Measurements from ENCODE around the gene FANCG. TPM values are rescaled to one million over a fixed set of nuclear protein-coding genes. Genes with fewer than 3 reads are reported as not detected.

Gene FANCG
- total RNA-seq, 1 experiment from 2014 or later: 73.8 TPM

- Histone ChIP-seq H3K36me3 (ENCODE audit: control insufficient read depth, insufficient read depth, low read length) (no peaks in the 10 kb centered on the region), H3K4me3 (ENCODE audit: low read depth in 2 of 2, low read length in 2 of 2) (no peak overlapping the region), H3K9me3 (ENCODE audit: control insufficient read depth, insufficient read depth, low read depth, low read length) (no peaks in the 10 kb centered on the region), H3K4me1 (ENCODE audit: control insufficient read depth, insufficient read depth, low read length) (no peaks in the 10 kb centered on the region), H3K27me3 (ENCODE audit: control insufficient read depth, insufficient read depth, low read length) (no peaks in the 10 kb centered on the region), H3K27ac (ENCODE audit: low read length) (no peak overlapping the region)
- intact Hi-C loops (cut with micrococcal nuclease; ENCODE audit: unreplicated experiment) (no loop called here), in situ Hi-C loops (cut with HindIII; ENCODE audit: low pct_unique_long_range_greater_than_20kb, low sequenced_read_pairs) (no loop called here)
- ATAC-seq (0 out of 2 replicates have a peak, but pooled peaks have one; percentile 39), DNase-seq (ENCODE audit: low read depth, low spot score) (no peak)
- TF ChIP-seq TCF7L2 (IDR thresholded peaks at IDR 0.05; ENCODE audit: low read depth, low read length): no peak
- TF ChIP-seq, protein P1, sequence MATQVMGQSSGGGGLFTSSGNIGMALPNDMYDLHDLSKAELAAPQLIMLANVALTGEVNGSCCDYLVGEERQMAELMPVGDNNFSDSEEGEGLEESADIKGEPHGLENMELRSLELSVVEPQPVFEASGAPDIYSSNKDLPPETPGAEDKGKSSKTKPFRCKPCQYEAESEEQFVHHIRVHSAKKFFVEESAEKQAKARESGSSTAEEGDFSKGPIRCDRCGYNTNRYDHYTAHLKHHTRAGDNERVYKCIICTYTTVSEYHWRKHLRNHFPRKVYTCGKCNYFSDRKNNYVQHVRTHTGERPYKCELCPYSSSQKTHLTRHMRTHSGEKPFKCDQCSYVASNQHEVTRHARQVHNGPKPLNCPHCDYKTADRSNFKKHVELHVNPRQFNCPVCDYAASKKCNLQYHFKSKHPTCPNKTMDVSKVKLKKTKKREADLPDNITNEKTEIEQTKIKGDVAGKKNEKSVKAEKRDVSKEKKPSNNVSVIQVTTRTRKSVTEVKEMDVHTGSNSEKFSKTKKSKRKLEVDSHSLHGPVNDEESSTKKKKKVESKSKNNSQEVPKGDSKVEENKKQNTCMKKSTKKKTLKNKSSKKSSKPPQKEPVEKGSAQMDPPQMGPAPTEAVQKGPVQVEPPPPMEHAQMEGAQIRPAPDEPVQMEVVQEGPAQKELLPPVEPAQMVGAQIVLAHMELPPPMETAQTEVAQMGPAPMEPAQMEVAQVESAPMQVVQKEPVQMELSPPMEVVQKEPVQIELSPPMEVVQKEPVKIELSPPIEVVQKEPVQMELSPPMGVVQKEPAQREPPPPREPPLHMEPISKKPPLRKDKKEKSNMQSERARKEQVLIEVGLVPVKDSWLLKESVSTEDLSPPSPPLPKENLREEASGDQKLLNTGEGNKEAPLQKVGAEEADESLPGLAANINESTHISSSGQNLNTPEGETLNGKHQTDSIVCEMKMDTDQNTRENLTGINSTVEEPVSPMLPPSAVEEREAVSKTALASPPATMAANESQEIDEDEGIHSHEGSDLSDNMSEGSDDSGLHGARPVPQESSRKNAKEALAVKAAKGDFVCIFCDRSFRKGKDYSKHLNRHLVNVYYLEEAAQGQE (IDR thresholded peaks at IDR 0.05; ENCODE audit: insufficient read depth in 1 of 2, low read depth in 2 of 2, low read length in 1 of 2): no peak
- TF ChIP-seq SIN3A (IDR thresholded peaks at IDR 0.05; ENCODE audit: borderline replicate concordance, insufficient read depth, low read depth, low read length): no peak
- no peak for TF ChIP-seq POLR2AphosphoS5 (IDR thresholded peaks at IDR 0.05; ENCODE audit: low read depth, low read length)
- TF ChIP-seq, protein P2, sequence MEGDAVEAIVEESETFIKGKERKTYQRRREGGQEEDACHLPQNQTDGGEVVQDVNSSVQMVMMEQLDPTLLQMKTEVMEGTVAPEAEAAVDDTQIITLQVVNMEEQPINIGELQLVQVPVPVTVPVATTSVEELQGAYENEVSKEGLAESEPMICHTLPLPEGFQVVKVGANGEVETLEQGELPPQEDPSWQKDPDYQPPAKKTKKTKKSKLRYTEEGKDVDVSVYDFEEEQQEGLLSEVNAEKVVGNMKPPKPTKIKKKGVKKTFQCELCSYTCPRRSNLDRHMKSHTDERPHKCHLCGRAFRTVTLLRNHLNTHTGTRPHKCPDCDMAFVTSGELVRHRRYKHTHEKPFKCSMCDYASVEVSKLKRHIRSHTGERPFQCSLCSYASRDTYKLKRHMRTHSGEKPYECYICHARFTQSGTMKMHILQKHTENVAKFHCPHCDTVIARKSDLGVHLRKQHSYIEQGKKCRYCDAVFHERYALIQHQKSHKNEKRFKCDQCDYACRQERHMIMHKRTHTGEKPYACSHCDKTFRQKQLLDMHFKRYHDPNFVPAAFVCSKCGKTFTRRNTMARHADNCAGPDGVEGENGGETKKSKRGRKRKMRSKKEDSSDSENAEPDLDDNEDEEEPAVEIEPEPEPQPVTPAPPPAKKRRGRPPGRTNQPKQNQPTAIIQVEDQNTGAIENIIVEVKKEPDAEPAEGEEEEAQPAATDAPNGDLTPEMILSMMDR (IDR thresholded peaks at IDR 0.05): no peak
- POLR2A ChIA-PET: no interaction called here
- CTCF ChIA-PET: no interaction called here
- BruUV-seq (replicated peaks): no TSS peak
Measured at GRCh38 chr9:35035851-35036701, 43.7 kb downstream of the FANCG start.

DNA sequence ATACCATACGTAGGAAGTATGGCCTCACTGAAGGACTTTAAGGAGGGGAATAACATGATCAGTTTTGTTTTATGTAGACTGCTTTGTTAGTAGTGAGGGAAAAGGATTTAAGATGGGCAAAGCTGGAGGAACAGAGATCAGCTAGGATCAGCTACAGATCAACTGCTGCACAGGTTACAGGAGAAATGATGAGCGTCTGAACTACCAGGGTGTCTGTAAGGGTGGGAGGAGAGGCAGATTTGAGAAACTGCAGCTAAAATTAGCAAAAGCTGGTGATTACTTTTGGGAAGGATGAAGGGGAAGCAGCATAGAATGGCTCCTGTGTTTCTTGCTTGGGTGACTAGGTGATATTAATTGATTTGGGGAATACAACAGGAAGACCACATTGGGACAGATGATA, 46.6 kb downstream of the FANCG start:
- POLR2A ChIA-PET: no interaction called here
- no peaks in the 10 kb centered on the region for H3K9me3 ChIP-seq (ENCODE audit: control insufficient read depth, insufficient read depth, low read depth, low read length)
- in situ Hi-C loops (cut with HindIII; ENCODE audit: low pct_unique_long_range_greater_than_20kb, low sequenced_read_pairs): no loop called here
- intact Hi-C loops (cut with micrococcal nuclease; ENCODE audit: unreplicated experiment): no loop called here
- H3K36me3 ChIP-seq (ENCODE audit: control insufficient read depth, insufficient read depth, low read length): no peaks in the 10 kb centered on the region
- ATAC-seq: no peak
- TF ChIP-seq, protein P1 (IDR thresholded peaks at IDR 0.05; ENCODE audit: insufficient read depth in 1 of 2, low read depth in 2 of 2, low read length in 1 of 2): no peak
- TF ChIP-seq TCF7L2 (IDR thresholded peaks at IDR 0.05; ENCODE audit: low read depth, low read length) (no peak), POLR2AphosphoS5 (IDR thresholded peaks at IDR 0.05; ENCODE audit: low read depth, low read length) (no peak)
- TF ChIP-seq, protein P2 (IDR thresholded peaks at IDR 0.05): no peak
- DNase-seq (ENCODE audit: low read depth, low spot score): no peak
- no TSS peak for BruUV-seq (replicated peaks)
- H3K4me1 ChIP-seq (ENCODE audit: control insufficient read depth, insufficient read depth, low read length): no peaks in the 10 kb centered on the region
- H3K27me3 ChIP-seq (ENCODE audit: control insufficient read depth, insufficient read depth, low read length): no peaks in the 10 kb centered on the region
- H3K27ac ChIP-seq (ENCODE audit: low read length): no peak overlapping the region
- no peak overlapping the region for H3K4me3 ChIP-seq (ENCODE audit: low read depth in 2 of 2, low read length in 2 of 2)
- CTCF ChIA-PET: no interaction called here

Data from Panc1 (cell line).